Calu3 (cell line): ENCODE results near the gene SPNS1. TPM values are rescaled to one million over a fixed set of nuclear protein-coding genes. Genes with fewer than 3 reads are reported as not detected.

ENCODE experiments used
- BruUV-seq: library from RNA; stranded (reverse); fragments of 400-500 nt; replicated peaks from 2 replicates; lab custom pipeline; 2021; lab: Mats Ljungman, UMichigan
- CTCF ChIA-PET: fragments of 300-600 bp; sonication (Branson Sonifier 250); formaldehyde crosslinking; loops from one replicate; lab custom pipeline; 2022; ENCODE audit warnings: antibody characterized with exemption; lab: Charles Lee
- DNase-seq: peaks from one replicate; pipeline ENCODE4 v3.0.0; 2022
- H3K27ac Mint-ChIP-seq: one replicate; pipeline ENCODE4 v1.8.0; 2022; ENCODE audit warnings: mixed read lengths; ENCODE audit not compliant: unreplicated experiment
- H3K27me3 Mint-ChIP-seq: one replicate; pipeline ENCODE4 v1.8.0; 2022; ENCODE audit warnings: mixed read lengths; ENCODE audit not compliant: unreplicated experiment
- H3K36me3 Mint-ChIP-seq: one replicate; pipeline ENCODE4 v1.8.0; 2022; ENCODE audit warnings: mild to moderate bottlenecking, moderate library complexity, mixed read lengths; ENCODE audit not compliant: insufficient read depth, unreplicated experiment
- H3K4me1 Mint-ChIP-seq: one replicate; pipeline ENCODE4 v1.8.0; 2022; ENCODE audit warnings: mild to moderate bottlenecking, low read depth, mixed read lengths; ENCODE audit not compliant: unreplicated experiment
- H3K4me3 Mint-ChIP-seq: one replicate; pipeline ENCODE4 v1.8.0; 2022; ENCODE audit warnings: mild to moderate bottlenecking, low read depth, moderate library complexity, mixed read lengths; ENCODE audit not compliant: unreplicated experiment
- H3K9me3 Mint-ChIP-seq: one replicate; pipeline ENCODE4 v1.8.0; 2022; ENCODE audit warnings: low read depth, mixed read lengths; ENCODE audit not compliant: unreplicated experiment
- CTCF ChIP-seq: fragments of 200-600 bp; IDR thresholded peaks from one replicate; pipeline ENCODE4 v1.8.0; 2022; ENCODE audit warnings: antibody characterized with exemption; ENCODE audit not compliant: unreplicated experiment
- intact Hi-C: fragments of 100-400 bp; cut with micrococcal nuclease; formaldehyde crosslinking; loops from one replicate; pipeline ENCODE4 v1.10.0; 2022; ENCODE audit not compliant: unreplicated experiment
- total RNA-seq: library from RNA; stranded (reverse); gene quantifications from 2 replicates; pipeline ENCODE4 v1.2.3, GENCODE V29; 2022

The SPNS1 gene
- total RNA-seq, 1 experiment from 2014 or later: 44.8 TPM

- Mint-ChIP-seq H3K27ac (no peak overlapping the region), H3K27me3 (peaks cover 20% of the 10 kb centered on the region), H3K9me3 (no peaks in the 10 kb centered on the region), H3K4me1 (no peaks in the 10 kb centered on the region), H3K36me3 (no peaks in the 10 kb centered on the region), H3K4me3 (no peak overlapping the region)
- intact Hi-C loops: no loop called here
- CTCF ChIA-PET: interaction anchor here (0.6 kb wide), 2 partner anchors 326 to 1003 kb away, joined by 3 to 4 read pairs; no protein-coding TSS in a partner anchor
- TF ChIP-seq CTCF: no peak
- no TSS peak for BruUV-seq
- DNase-seq: peak; percentile 68
These were observed 54.8 kb downstream of the SPNS1 start for GRCh38 chr16:29029168-29029994.

- BruUV-seq: no TSS peak
- intact Hi-C loops: no loop called here
- Mint-ChIP-seq H3K36me3 (no peaks in the 10 kb centered on the region), H3K27me3 (peaks cover 12% of the 10 kb centered on the region), H3K9me3 (no peaks in the 10 kb centered on the region), H3K4me3 (no peak overlapping the region), H3K27ac (no peak overlapping the region), H3K4me1 (no peaks in the 10 kb centered on the region)
- DNase-seq: no peak
- CTCF ChIA-PET: interaction anchor here (0.6 kb wide), 1 partner anchor 1002 kb away, joined by 3 read pairs; no protein-coding TSS in a partner anchor
- no peak for TF ChIP-seq CTCF
These were observed 55.7 kb downstream of the SPNS1 start for GRCh38 chr16:29030086-29030840.

Other genes with a start within 250 kb of the SPNS1 start
- gene NPIPB9, start 223.0 kb upstream of the SPNS1 start, total RNA-seq: 5.2 and 7.0 TPM in 2 replicates
- gene ATXN2L, start 151.8 kb upstream of the SPNS1 start, total RNA-seq: 276 and 286 TPM in 2 replicates
- 273 and 286 TPM in 2 replicates for gene TUFM, start 128.4 kb upstream of the SPNS1 start, total RNA-seq
- 60.9 and 67.9 TPM in 2 replicates for gene SH2B1, start 110.9 kb upstream of the SPNS1 start, total RNA-seq
- 3.7 and 5.7 TPM in 2 replicates for gene ATP2A1, start 96.3 kb upstream of the SPNS1 start, total RNA-seq
- gene RABEP2, start 49.5 kb upstream of the SPNS1 start, total RNA-seq: 30.2 and 34.3 TPM in 2 replicates
- not detected in 2 replicates for gene CD19, start 42.8 kb upstream of the SPNS1 start, total RNA-seq
- 91.0 and 92.3 TPM in 2 replicates for gene NFATC2IP, start 23.8 kb upstream of the SPNS1 start, total RNA-seq
- 9.7 and 11.3 TPM in 2 replicates for gene LAT, start 10.3 kb downstream of the SPNS1 start, total RNA-seq